NCI-H2107 treated with DMSO at 0.1 percent for 48 hours (cell line): ENCODE results near the gene TDRD12.
"Not testable (repeated sequence)": the region's sequence is repeated elsewhere in the genome, so short reads cannot be mapped to it uniquely, and the experiment has no call there.

Experiments
- DNase-seq: peaks from one replicate; lab custom pipeline; 2025; ENCODE audit not compliant: unreplicated experiment; lab: John Stamatoyannopoulos, UW

Gene TDRD12

GRCh38 chr19:32866061-32866460 lies 146.5 kb downstream of the TDRD12 start:
- no peak for DNase-seq

GRCh38 chr19:32866564-32867265 lies 147.1 kb downstream of the TDRD12 start:
- no peak for DNase-seq

GRCh38 chr19:32867436-32867835 lies 147.9 kb downstream of the TDRD12 start:
- not testable (repeated sequence) for DNase-seq

- DNase-seq = no peak
These were observed 148.8 kb downstream of the TDRD12 start for GRCh38 chr19:32868206-32868950.

- no peak for DNase-seq
These were observed 149.9 kb downstream of the TDRD12 start, which contains the start of gene SLC7A9 for GRCh38 chr19:32869369-32869965. Gene SLC7A9 (minus strand): TSS chr19:32869767. CDS start chr19:32868534, 1,233 bp downstream.

- no peak for DNase-seq
These were observed 150.5 kb downstream of the TDRD12 start for GRCh38 chr19:32869966-32870573.

- no peak for DNase-seq
These were observed 151.4 kb downstream of the TDRD12 start for GRCh38 chr19:32870981-32871451.

- DNase-seq = no peak
These were observed 152.8 kb downstream of the TDRD12 start for GRCh38 chr19:32872391-32872790.

GRCh38 chr19:32873247-32873959 lies 153.8 kb downstream of the TDRD12 start:
- DNase-seq = no peak

GRCh38 chr19:32874605-32875004 lies 155.0 kb downstream of the TDRD12 start:
- no peak for DNase-seq

- no peak for DNase-seq
These were observed 155.9 kb downstream of the TDRD12 start for GRCh38 chr19:32875428-32875827.

GRCh38 chr19:32876236-32876918 lies 156.8 kb downstream of the TDRD12 start:
- DNase-seq = no peak

- no peak for DNase-seq
These were observed 157.3 kb downstream of the TDRD12 start for GRCh38 chr19:32876919-32877285.
